Measurements from ENCODE around the gene GNE.

Gene GNE

GRCh38 chr9:36221667-36222066 lies 36.6 kb downstream of the GNE start:
- TF ChIP-seq TAF1 (IDR thresholded peaks at IDR 0.05; ENCODE audit: low read depth) = no peak
- no peak for TF ChIP-seq CEBPB (IDR thresholded peaks at IDR 0.05)

- no peak for TF ChIP-seq EGR1 (IDR thresholded peaks at IDR 0.05)
- no peak for TF ChIP-seq REST (IDR thresholded peaks at IDR 0.05; ENCODE audit: low read depth)
- no peak for TF ChIP-seq EP300 (IDR thresholded peaks at IDR 0.05; ENCODE audit: borderline replicate concordance)
- TF ChIP-seq, protein P1, sequence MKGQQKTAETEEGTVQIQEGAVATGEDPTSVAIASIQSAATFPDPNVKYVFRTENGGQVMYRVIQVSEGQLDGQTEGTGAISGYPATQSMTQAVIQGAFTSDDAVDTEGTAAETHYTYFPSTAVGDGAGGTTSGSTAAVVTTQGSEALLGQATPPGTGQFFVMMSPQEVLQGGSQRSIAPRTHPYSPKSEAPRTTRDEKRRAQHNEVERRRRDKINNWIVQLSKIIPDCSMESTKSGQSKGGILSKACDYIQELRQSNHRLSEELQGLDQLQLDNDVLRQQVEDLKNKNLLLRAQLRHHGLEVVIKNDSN (IDR thresholded peaks at IDR 0.05) = no peak
- TF ChIP-seq NFIC (IDR thresholded peaks at IDR 0.05) = no peak
- no peak for TF ChIP-seq YY1 (IDR thresholded peaks at IDR 0.05; ENCODE audit: low read depth)
- no peak for TF ChIP-seq FOXM1 (IDR thresholded peaks at IDR 0.05; ENCODE audit: borderline replicate concordance, low read depth)
- no peak for TF ChIP-seq MAX (IDR thresholded peaks at IDR 0.05)
- no peak for TF ChIP-seq CEBPB (IDR thresholded peaks at IDR 0.05)
- no peak for TF ChIP-seq ZBTB7A (IDR thresholded peaks at IDR 0.05; ENCODE audit: low read depth)
- no peak for TF ChIP-seq TEAD4 (IDR thresholded peaks at IDR 0.05)
- no peak for TF ChIP-seq CREB1 (IDR thresholded peaks at IDR 0.05; ENCODE audit: low read depth)
- TF ChIP-seq TAF1 (IDR thresholded peaks at IDR 0.05; ENCODE audit: low read depth) = no peak
- TF ChIP-seq RAD21 (IDR thresholded peaks at IDR 0.05; ENCODE audit: low read depth) = no peak
- no peak for TF ChIP-seq TCF12 (IDR thresholded peaks at IDR 0.05; ENCODE audit: low read depth)
These were observed 39.8 kb downstream of the GNE start for GRCh38 chr9:36218411-36218901.

GRCh38 chr9:36218011-36218410 lies 40.2 kb downstream of the GNE start:
- no peak for TF ChIP-seq REST (IDR thresholded peaks at IDR 0.05; ENCODE audit: low read depth)
- TF ChIP-seq TAF1 (IDR thresholded peaks at IDR 0.05; ENCODE audit: low read depth) = no peak
- no peak for TF ChIP-seq CREB1 (IDR thresholded peaks at IDR 0.05; ENCODE audit: low read depth)
- no peak for TF ChIP-seq EP300 (IDR thresholded peaks at IDR 0.05; ENCODE audit: borderline replicate concordance)
- no peak for TF ChIP-seq ZBTB7A (IDR thresholded peaks at IDR 0.05; ENCODE audit: low read depth)
- no peak for TF ChIP-seq YY1 (IDR thresholded peaks at IDR 0.05; ENCODE audit: low read depth)
- TF ChIP-seq RAD21 (IDR thresholded peaks at IDR 0.05; ENCODE audit: low read depth) = no peak
- TF ChIP-seq, protein P1 (IDR thresholded peaks at IDR 0.05) = no peak
- TF ChIP-seq NFIC (IDR thresholded peaks at IDR 0.05) = no peak

DNA sequence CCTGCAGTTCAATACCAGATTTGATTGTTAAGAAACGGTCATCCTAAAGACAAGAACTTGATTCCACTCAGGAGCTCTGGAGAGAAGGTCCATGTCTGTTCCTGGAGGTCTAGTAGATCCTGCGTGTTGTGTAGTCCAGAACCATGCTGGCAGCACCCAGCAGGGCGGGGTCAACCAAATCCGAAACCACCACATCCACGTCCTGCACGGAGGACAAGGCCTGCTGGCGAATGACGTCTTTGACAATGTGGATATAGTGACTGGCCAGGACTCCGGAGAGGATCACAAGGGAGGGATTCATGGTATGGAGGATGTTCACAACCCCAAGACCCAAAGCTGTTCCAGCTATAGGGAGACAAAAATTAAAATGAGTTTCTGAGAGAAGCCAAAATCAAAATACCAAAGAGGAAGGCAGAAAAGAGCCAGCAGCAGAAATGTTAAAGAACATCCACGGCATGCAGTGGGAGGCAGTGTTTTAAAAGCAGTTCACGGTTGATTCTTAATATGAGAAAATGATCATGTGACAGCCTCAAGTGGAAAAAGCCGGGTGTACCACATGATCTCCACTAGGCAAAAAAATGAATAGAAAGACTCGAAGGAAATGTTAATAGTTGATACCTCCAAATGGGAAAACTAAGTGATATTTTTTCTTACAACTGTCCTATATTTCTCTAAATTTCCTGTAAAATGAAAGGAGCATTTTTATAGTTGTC lies 40.8 kb downstream of the GNE start:
- TF ChIP-seq, protein P1 (IDR thresholded peaks at IDR 0.05) = peak; percentile 33; the same call in 1 of the 2 replicates
- no peak for TF ChIP-seq CEBPB (IDR thresholded peaks at IDR 0.05)

DNA sequence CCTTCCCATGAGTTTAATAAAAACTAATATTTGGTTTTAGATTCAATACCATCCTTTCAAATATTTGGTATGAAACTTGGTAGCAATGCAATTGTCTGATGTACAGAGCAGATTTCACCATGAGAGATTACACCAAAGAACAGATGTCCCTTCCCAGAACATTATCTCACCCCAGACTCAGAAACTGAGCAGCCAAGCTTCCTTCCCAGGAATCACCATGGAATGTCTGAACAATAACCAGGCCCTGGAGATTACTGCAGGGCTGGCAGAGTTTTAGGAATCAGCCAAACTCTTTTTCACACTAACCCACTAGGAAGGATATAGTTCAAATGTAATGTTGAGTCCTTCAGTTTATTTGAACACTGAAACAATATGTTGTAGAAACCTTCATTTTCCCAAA lies 43.7 kb downstream of the GNE start:
- TF ChIP-seq REST (IDR thresholded peaks at IDR 0.05; ENCODE audit: low read depth) (no peak), ZBTB7A (IDR thresholded peaks at IDR 0.05; ENCODE audit: low read depth) (no peak), RAD21 (IDR thresholded peaks at IDR 0.05; ENCODE audit: low read depth) (no peak), TAF1 (IDR thresholded peaks at IDR 0.05; ENCODE audit: low read depth) (no peak), TEAD4 (IDR thresholded peaks at IDR 0.05) (no peak)
